ENCODE results near the gene LARP4. TPM values are rescaled to one million over a fixed set of nuclear protein-coding genes. Genes with fewer than 3 reads are reported as not detected.

The LARP4 gene
- total RNA-seq, 1 donor from 2014 or later = 38.9 TPM

DNA sequence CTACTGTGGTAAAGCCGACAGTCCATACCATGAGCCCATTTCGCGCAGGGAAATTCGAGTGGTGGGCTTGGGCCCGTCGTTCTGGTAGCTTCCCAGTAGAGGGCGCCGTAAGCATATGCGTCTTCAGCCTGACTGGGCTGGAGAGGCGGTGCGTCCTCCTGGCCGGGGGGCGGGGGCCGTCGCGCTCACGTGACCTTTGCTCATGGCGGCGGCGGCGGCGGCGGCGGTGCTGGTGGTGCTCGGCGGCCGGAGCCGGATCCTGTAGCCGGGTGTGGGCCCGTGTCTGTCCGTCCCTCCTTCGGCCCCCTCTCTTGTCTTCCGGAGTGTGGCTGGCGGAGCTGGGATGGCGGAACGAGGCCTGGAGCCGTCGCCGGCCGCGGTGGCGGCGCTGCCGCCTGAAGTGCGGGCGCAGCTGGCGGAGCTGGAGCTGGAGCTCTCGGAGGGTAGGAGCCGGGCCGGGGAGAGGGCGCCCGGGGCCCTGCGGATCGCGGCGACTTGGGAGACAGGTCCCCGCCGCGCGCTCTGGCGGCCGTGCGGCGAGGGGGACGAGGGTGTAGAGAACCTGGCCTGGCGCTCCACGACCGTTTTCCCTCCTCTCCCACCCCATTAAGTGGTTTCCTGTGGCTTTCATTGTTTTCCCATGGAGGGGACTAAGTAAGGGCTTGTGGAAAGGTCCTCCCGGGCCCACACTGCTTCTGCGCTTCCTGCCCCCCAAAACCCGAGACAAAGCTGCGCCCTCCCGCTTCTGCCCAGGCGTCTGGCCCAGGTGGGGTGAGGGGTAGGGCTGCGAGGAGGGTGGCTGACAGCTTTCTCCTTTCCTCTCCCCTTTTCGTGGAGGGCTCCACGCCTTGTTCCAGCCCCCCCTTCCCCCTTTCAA lies 104.4 kb downstream of the LARP4 start, which contains the start of gene DIP2B:
Gene DIP2B, plus strand, starts transcription at position 188 of the 877 bp plus-strand sequence. Its CDS starts 156 bp downstream, at position 344.
- Mint-ChIP-seq H3K36me3 (ENCODE audit: low read depth) (no peaks in the 10 kb centered on the region), H3K4me1 (ENCODE audit: low read depth) (peaks cover 49% of the 10 kb centered on the region), H3K27ac (ENCODE audit: unreplicated experiment) (peak within 1 kb of the TSS; percentile 92), H3K27me3 (ENCODE audit: low read depth) (no peaks in the 10 kb centered on the region), H3K4me3 (ENCODE audit: unreplicated experiment) (peak within 1 kb of the TSS; percentile 90), H3K9me3 (ENCODE audit: low read depth) (no peaks in the 10 kb centered on the region)
- TF ChIP-seq, protein P1, sequence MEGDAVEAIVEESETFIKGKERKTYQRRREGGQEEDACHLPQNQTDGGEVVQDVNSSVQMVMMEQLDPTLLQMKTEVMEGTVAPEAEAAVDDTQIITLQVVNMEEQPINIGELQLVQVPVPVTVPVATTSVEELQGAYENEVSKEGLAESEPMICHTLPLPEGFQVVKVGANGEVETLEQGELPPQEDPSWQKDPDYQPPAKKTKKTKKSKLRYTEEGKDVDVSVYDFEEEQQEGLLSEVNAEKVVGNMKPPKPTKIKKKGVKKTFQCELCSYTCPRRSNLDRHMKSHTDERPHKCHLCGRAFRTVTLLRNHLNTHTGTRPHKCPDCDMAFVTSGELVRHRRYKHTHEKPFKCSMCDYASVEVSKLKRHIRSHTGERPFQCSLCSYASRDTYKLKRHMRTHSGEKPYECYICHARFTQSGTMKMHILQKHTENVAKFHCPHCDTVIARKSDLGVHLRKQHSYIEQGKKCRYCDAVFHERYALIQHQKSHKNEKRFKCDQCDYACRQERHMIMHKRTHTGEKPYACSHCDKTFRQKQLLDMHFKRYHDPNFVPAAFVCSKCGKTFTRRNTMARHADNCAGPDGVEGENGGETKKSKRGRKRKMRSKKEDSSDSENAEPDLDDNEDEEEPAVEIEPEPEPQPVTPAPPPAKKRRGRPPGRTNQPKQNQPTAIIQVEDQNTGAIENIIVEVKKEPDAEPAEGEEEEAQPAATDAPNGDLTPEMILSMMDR (IDR thresholded peaks at IDR 0.05) = peak; percentile 93
- peak; percentile 97 for DNase-seq (ENCODE audit: low spot score)

DNA sequence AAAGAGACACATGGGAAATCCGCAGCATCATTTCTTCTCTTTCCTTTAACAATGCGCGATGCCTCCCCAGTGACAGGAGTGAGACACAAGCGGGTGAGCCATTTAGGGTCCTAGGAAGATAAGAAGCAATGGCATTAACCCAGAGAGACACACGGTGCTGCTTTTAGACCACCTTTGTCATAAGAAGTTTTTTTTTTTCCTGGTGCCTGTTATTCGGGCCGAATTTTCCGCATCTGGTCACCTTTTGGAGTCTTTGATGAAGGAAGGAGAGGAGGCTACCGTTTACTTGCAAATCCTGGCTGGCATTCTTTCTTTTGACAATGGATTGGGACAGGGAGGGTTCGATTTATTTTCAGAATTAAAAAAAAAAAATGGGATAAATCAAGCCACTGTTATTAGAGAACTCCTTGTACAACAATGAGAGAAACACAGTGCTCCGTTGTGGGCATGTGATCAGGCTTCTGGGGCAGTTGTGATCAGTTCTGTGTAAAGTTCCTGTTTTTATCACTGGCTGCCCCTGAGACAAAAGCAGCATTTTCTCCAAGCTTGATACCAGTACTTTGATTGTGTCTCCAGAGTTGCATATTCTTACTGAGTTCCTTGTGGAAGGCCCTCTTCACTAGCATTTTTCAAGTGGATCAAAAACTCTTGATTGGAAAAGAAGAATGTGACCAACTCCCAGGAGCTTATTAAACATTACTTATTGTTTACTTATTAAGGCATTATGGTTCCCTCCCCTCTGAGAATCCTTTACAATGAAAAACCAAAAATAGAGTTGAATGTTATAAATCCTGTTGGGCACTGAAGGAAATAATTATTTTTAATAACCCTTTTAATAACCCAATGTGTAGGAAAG lies 105.2 kb downstream of the LARP4 start:
- Mint-ChIP-seq H3K27ac (ENCODE audit: unreplicated experiment) (peak overlapping the region; percentile 92), H3K9me3 (ENCODE audit: low read depth) (no peaks in the 10 kb centered on the region), H3K4me3 (ENCODE audit: unreplicated experiment) (peak overlapping the region; percentile 90), H3K4me1 (ENCODE audit: low read depth) (peaks cover 50% of the 10 kb centered on the region), H3K27me3 (ENCODE audit: low read depth) (no peaks in the 10 kb centered on the region), H3K36me3 (ENCODE audit: low read depth) (no peaks in the 10 kb centered on the region)
- DNase-seq (ENCODE audit: low spot score) = no peak
- TF ChIP-seq, protein P1 (IDR thresholded peaks at IDR 0.05) = no peak

DNA sequence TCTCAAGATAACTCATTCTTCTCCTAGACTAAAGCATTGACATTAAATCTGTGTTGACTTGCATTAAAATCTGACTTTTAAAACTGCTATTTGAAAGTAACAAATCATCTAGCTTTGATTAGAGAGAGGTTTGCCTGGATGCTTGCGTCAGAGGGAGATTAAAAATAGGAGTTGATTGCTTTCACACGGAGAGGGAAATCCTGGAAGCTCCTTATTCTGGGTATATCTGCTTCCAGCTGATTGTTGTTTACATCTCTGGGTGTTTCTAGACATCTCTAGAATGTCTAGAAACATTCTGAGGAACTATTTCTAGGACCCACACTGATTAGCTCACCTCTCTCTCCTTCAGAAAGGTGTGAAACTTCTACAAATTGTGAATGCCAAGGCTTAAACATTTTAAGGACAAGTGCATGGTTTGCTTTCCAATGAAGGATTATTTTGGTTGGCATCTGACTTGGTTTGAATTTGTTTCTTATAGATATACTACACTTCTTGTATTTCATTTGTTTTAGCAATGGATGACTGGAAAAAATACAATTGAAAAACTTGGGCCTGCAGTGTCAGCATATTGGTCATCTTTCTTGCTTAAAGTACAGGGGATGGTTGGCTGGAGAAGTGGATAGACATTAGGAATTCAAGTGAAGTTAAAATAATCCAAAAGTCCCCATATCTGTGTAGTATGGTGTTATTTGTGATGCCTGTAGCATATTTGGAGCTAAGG lies 106.2 kb downstream of the LARP4 start:
- no peaks in the 10 kb centered on the region for H3K9me3 Mint-ChIP-seq (ENCODE audit: low read depth)
- peak overlapping the region; percentile 25 for H3K27ac Mint-ChIP-seq (ENCODE audit: unreplicated experiment)

DNA sequence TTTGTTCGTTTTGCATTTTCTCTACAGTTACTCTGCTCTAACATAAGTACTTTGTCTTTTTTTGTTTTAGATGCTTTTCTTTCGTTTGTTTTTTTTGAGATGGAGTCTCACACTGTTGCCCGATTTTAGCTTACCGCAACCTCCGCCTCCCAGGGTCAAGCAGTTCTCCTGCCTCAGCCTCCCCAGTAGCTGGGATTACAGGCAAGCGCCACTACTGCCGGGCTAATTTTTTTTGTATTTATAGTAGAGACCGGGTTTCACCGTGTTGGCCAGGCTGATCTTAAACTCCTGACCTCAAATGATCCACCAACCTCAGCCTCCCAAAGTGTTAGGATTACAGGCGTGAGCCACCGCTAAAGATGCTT lies 106.8 kb downstream of the LARP4 start:
- H3K27me3 Mint-ChIP-seq (ENCODE audit: low read depth) = no peaks in the 10 kb centered on the region
- no peaks in the 10 kb centered on the region for H3K9me3 Mint-ChIP-seq (ENCODE audit: low read depth)
- TF ChIP-seq, protein P1 (IDR thresholded peaks at IDR 0.05) = no peak
- no peak overlapping the region for H3K27ac Mint-ChIP-seq (ENCODE audit: unreplicated experiment)
- H3K4me3 Mint-ChIP-seq (ENCODE audit: unreplicated experiment) = no peak overlapping the region
- no peak for DNase-seq (ENCODE audit: low spot score)
- no peaks in the 10 kb centered on the region for H3K36me3 Mint-ChIP-seq (ENCODE audit: low read depth)
- H3K4me1 Mint-ChIP-seq (ENCODE audit: low read depth) = peaks cover 50% of the 10 kb centered on the region

More for the DNA sequence above, 106.2 kb downstream of the LARP4 start:
- TF ChIP-seq, protein P1 (IDR thresholded peaks at IDR 0.05) = no peak
- H3K27me3 Mint-ChIP-seq (ENCODE audit: low read depth) = no peaks in the 10 kb centered on the region
- H3K36me3 Mint-ChIP-seq (ENCODE audit: low read depth) = no peaks in the 10 kb centered on the region
- peaks cover 50% of the 10 kb centered on the region for H3K4me1 Mint-ChIP-seq (ENCODE audit: low read depth)
- DNase-seq (ENCODE audit: low spot score) = no peak
- H3K4me3 Mint-ChIP-seq (ENCODE audit: unreplicated experiment) = peak overlapping the region; percentile 90

Measured in chondrocyte (in vitro differentiated cells).